HCT116 (cell line): ENCODE results near the gene ARL6.

ENCODE experiments used
- CTCF ChIP-seq, 3 experiments: fragments of 200-600 bp in 1 of 3; sonication (generic) in 1 of 3; IDR thresholded peaks in 2 of 3; conservative IDR thresholded peaks in 1 of 3; 2 replicates each; pipeline ENCODE4 v1.5.1; 2012 to 2017; ENCODE audit warnings: low read depth in 2 of 3, low read length in 2 of 3, antibody characterized with exemption in 1 of 3, borderline replicate concordance in 1 of 3, control low read depth in 1 of 3, mild to moderate bottlenecking in 1 of 3, mixed read lengths in 1 of 3, mixed run types in 1 of 3, moderate library complexity in 1 of 3; ENCODE audit not compliant: insufficient read depth in 1 of 3
- EGR1 ChIP-seq: IDR thresholded peaks from 2 replicates; pipeline ENCODE4 v1.6.1; 2012; ENCODE audit warnings: low read depth
- EZH2 ChIP-seq: fragments of 200-600 bp; sonication (generic); IDR thresholded peaks from 2 replicates; pipeline ENCODE4 v1.6.1; 2017; ENCODE audit warnings: antibody characterized with exemption, mixed run types
- EZH2phosphoT487 ChIP-seq: fragments of 200-600 bp; IDR thresholded peaks from 2 replicates; pipeline ENCODE4 v1.6.1; 2018; ENCODE audit warnings: antibody characterized with exemption, borderline replicate concordance
- MAX ChIP-seq: IDR thresholded peaks from 2 replicates; pipeline ENCODE4 v1.6.1; 2012
- POLR2A ChIP-seq: IDR thresholded peaks from 2 replicates; pipeline ENCODE4 v1.7.0; 2011; ENCODE audit warnings: borderline replicate concordance; ENCODE audit not compliant: insufficient read depth, insufficient read length; ENCODE audit errors: extremely low read depth
- SP1 ChIP-seq: IDR thresholded peaks from 2 replicates; pipeline ENCODE4 v1.6.1; 2012; ENCODE audit warnings: low read depth
- SRF ChIP-seq: IDR thresholded peaks from 2 replicates; pipeline ENCODE4 v1.6.1; 2012; ENCODE audit warnings: low read depth
- TCF7L2 ChIP-seq: IDR thresholded peaks from 2 replicates; pipeline ENCODE4 v1.7.0; 2011; ENCODE audit warnings: borderline replicate concordance, inconsistent platforms; ENCODE audit not compliant: insufficient read depth, insufficient read length; ENCODE audit errors: extremely low read depth
- YY1 ChIP-seq: IDR thresholded peaks from 2 replicates; pipeline ENCODE4 v1.6.1; 2011; ENCODE audit warnings: low read length, low read depth, moderate library complexity, mild to moderate bottlenecking; ENCODE audit not compliant: insufficient replicate concordance; ENCODE audit errors: extremely low read depth
- ZFX ChIP-seq: fragments of 450-650 bp; IDR thresholded peaks from 2 replicates; pipeline ENCODE4 v1.6.1; 2017
- TF ChIP-seq, protein P1 (sequence below): IDR thresholded peaks from 2 replicates; pipeline ENCODE4 v1.6.1; 2012; ENCODE audit warnings: low read depth
- TF ChIP-seq, protein P2 (sequence below): IDR thresholded peaks from 2 replicates; pipeline ENCODE4 v1.6.1; 2011; ENCODE audit warnings: mild to moderate bottlenecking, low read length, moderate library complexity; ENCODE audit not compliant: insufficient replicate concordance; ENCODE audit errors: extremely low read depth

DNA sequence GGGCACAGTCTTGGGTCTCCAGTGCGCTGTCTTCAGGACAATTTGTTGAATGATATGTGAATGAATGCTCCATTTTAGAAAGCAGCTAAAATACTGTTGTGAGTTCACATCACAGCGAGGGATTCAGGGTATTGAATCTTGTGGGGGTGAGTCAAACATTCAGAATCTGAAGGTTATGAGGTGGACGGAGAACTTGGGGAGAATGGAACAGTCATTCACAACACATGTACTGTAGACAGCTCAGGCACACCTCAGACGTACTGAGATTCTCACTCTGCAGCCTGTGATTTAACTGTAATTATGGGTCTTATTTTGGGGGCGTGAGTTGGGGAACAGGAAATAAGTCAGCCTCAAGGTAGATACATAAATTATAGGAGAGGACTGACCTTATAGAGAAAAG, 71.2 kb downstream of the ARL6 start:
- TF ChIP-seq CTCF (IDR thresholded peaks at IDR 0.05 in 2 of 3, conservative IDR thresholded peaks at IDR 0.05 in 1 of 3; ENCODE audit: borderline replicate concordance in 1 of 3, insufficient read depth in 1 of 3, low read depth in 2 of 3, low read length in 2 of 3) (no peak), EZH2 (no peak), YY1 (no peak), TCF7L2 (no peak), EGR1 (no peak), POLR2A (no peak), ZFX (no peak), SP1 (no peak), SRF (no peak), EZH2phosphoT487 (no peak), MAX (no peak)
- TF ChIP-seq, protein P1, sequence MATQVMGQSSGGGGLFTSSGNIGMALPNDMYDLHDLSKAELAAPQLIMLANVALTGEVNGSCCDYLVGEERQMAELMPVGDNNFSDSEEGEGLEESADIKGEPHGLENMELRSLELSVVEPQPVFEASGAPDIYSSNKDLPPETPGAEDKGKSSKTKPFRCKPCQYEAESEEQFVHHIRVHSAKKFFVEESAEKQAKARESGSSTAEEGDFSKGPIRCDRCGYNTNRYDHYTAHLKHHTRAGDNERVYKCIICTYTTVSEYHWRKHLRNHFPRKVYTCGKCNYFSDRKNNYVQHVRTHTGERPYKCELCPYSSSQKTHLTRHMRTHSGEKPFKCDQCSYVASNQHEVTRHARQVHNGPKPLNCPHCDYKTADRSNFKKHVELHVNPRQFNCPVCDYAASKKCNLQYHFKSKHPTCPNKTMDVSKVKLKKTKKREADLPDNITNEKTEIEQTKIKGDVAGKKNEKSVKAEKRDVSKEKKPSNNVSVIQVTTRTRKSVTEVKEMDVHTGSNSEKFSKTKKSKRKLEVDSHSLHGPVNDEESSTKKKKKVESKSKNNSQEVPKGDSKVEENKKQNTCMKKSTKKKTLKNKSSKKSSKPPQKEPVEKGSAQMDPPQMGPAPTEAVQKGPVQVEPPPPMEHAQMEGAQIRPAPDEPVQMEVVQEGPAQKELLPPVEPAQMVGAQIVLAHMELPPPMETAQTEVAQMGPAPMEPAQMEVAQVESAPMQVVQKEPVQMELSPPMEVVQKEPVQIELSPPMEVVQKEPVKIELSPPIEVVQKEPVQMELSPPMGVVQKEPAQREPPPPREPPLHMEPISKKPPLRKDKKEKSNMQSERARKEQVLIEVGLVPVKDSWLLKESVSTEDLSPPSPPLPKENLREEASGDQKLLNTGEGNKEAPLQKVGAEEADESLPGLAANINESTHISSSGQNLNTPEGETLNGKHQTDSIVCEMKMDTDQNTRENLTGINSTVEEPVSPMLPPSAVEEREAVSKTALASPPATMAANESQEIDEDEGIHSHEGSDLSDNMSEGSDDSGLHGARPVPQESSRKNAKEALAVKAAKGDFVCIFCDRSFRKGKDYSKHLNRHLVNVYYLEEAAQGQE: no peak
- TF ChIP-seq, protein P2, sequence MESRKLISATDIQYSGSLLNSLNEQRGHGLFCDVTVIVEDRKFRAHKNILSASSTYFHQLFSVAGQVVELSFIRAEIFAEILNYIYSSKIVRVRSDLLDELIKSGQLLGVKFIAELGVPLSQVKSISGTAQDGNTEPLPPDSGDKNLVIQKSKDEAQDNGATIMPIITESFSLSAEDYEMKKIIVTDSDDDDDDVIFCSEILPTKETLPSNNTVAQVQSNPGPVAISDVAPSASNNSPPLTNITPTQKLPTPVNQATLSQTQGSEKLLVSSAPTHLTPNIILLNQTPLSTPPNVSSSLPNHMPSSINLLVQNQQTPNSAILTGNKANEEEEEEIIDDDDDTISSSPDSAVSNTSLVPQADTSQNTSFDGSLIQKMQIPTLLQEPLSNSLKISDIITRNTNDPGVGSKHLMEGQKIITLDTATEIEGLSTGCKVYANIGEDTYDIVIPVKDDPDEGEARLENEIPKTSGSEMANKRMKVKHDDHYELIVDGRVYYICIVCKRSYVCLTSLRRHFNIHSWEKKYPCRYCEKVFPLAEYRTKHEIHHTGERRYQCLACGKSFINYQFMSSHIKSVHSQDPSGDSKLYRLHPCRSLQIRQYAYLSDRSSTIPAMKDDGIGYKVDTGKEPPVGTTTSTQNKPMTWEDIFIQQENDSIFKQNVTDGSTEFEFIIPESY: no peak
